ENCODE data around the gene RAPGEF1.

GRCh38 chr9:131671133-131671520, 68.7 kb downstream of the RAPGEF1 start:
- TF ChIP-seq, protein P1, sequence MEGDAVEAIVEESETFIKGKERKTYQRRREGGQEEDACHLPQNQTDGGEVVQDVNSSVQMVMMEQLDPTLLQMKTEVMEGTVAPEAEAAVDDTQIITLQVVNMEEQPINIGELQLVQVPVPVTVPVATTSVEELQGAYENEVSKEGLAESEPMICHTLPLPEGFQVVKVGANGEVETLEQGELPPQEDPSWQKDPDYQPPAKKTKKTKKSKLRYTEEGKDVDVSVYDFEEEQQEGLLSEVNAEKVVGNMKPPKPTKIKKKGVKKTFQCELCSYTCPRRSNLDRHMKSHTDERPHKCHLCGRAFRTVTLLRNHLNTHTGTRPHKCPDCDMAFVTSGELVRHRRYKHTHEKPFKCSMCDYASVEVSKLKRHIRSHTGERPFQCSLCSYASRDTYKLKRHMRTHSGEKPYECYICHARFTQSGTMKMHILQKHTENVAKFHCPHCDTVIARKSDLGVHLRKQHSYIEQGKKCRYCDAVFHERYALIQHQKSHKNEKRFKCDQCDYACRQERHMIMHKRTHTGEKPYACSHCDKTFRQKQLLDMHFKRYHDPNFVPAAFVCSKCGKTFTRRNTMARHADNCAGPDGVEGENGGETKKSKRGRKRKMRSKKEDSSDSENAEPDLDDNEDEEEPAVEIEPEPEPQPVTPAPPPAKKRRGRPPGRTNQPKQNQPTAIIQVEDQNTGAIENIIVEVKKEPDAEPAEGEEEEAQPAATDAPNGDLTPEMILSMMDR (IDR thresholded peaks at IDR 0.05) = no peak
- TF ChIP-seq POLR2A (IDR thresholded peaks at IDR 0.05) = no peak

Measured in testis (tissue), 2 donors.